ENCODE measurements around the gene SPOP.

DNA sequence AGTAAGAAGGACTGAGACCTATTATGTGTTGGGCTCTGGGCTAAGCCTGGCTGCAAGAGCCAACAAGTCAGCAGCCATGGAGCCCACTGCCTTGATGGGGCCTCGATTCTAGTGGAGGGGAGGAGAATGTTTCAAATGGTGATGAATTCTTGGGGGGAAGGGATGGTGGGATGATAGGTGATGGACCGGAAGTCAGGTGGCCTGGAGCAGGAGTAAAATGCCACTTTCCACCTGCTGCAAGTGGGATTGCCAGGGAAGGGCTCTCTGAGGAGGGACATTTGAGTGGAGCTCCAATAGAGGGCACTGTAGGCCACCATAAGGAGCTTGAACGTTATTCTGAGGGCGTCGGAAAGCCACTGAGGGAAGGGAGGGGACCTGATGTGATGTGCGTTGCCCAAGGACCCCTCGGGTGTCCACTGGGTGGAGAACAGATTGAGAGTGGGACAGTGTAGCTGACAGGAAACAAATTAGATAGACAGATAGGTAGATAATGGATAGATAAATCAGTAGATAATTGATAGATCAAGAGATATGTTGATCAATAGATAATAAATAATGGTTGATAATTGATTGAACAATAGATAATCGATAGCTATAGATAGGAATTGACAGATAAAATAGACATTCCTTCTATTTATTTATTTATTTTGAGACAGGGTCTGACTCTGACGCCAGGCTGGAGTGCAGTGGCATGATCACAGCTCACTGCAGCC is 120.4 kb downstream of the SPOP start:
- TF ChIP-seq, protein P1, sequence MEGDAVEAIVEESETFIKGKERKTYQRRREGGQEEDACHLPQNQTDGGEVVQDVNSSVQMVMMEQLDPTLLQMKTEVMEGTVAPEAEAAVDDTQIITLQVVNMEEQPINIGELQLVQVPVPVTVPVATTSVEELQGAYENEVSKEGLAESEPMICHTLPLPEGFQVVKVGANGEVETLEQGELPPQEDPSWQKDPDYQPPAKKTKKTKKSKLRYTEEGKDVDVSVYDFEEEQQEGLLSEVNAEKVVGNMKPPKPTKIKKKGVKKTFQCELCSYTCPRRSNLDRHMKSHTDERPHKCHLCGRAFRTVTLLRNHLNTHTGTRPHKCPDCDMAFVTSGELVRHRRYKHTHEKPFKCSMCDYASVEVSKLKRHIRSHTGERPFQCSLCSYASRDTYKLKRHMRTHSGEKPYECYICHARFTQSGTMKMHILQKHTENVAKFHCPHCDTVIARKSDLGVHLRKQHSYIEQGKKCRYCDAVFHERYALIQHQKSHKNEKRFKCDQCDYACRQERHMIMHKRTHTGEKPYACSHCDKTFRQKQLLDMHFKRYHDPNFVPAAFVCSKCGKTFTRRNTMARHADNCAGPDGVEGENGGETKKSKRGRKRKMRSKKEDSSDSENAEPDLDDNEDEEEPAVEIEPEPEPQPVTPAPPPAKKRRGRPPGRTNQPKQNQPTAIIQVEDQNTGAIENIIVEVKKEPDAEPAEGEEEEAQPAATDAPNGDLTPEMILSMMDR (conservative IDR thresholded peaks at IDR 0.05), result peak; percentile 77
- no peak for TF ChIP-seq ZFX (IDR thresholded peaks at IDR 0.05)

Measured in C4-2B (cell line).